IPS-11a (cell line): Measurements from ENCODE around the gene NDFIP2.
"Not testable (repeated sequence)": the region's sequence is repeated elsewhere in the genome, so short reads cannot be mapped to it uniquely, and the experiment has no call there.

Experiments
- H3K4me3 ChIP-seq: one replicate; pipeline ENCODE4 v1.5.1; 2013; ENCODE audit warnings: low read depth, low read length, control low read depth

NDFIP2 gene

DNA sequence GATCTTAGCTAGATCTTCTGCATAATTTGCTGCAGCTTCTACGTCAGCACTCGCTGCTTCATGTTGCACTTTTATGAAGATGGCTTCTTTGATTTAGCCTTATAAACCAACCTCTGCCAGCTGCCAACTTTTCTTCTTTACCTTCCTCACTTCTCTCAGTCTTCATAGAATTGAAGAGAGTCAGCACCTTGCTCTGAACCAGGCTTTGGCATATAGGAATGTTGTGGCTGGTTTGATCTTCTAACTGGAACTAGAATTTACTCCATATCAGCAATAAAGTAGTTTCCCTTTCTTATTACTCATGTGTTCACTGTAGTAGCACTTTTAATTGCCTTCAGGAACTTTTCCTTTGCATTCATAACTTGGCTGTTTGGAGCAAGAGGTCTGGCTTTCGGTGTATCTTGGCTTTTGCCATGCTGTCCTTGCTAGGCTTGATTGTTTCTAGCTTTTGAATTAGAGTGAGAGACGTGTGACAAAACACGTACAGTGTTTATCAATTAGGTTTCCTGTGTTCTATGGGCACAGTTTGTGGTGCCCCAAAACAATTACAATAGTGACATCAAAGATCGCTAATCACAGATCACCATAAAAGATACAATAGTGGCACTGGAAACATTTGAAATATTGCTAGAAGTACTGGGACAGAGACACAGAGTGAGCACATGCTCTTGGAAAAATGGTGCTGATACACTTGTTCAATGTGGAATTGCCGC lies 50.7 kb downstream of the NDFIP2 start:
- no peak overlapping the region for H3K4me3 ChIP-seq

GRCh38 chr13:79532576-79532975 lies 51.6 kb downstream of the NDFIP2 start:
- no peak overlapping the region for H3K4me3 ChIP-seq

DNA sequence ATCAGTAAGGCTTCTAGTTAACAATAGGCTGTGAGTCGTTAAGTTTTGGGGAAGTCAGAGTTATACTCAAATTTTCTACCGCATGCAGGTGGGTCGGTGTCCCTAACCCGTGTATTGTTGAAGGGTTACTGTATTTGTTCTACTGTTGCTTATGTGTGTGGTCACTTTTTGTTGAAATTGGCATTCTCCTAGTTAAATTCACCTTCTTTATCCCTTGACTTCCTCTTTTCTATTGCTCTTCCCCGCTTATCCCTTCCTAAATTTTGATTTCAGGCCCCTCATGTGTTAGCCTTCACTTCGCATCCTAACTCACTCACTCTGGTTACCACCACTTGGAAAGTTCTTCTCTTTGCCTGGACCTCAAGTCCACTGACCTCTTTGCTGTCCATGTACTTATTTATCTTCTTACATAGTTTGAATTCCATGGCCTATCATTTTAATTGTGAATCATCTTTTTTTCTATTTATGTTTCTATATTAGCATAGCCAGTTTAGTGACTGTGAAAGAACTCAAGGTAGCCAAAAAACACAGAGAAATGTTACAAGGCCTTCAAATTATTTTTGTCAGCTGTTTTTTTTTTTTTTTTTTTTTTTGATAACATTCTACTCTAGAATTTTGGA lies 52.9 kb downstream of the NDFIP2 start:
- H3K4me3 ChIP-seq = no peak overlapping the region

DNA sequence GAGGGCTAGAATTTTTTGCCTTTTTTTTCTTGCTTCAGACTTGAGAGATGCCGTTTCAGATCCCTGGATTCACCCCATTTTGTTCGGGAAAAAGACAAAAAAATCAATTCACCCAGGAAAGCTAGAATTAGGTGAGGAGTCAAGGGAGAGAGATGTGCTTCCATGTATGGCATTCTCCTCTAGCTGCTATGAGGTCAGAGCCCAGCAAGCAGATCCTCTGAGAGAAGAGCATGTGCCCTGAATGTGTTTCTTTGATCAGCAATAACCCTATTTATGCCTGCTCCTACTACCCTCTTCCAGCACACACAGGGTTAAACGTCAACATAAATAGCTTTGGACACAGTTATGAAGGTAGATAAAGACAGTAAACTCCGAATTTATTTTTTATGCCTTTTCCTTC lies 53.6 kb downstream of the NDFIP2 start:
- H3K4me3 ChIP-seq = no peak overlapping the region

GRCh38 chr13:79538757-79539156 lies 57.8 kb downstream of the NDFIP2 start:
- H3K4me3 ChIP-seq = no peak overlapping the region

GRCh38 chr13:79540504-79540903 lies 59.5 kb downstream of the NDFIP2 start:
- no peak overlapping the region for H3K4me3 ChIP-seq

DNA sequence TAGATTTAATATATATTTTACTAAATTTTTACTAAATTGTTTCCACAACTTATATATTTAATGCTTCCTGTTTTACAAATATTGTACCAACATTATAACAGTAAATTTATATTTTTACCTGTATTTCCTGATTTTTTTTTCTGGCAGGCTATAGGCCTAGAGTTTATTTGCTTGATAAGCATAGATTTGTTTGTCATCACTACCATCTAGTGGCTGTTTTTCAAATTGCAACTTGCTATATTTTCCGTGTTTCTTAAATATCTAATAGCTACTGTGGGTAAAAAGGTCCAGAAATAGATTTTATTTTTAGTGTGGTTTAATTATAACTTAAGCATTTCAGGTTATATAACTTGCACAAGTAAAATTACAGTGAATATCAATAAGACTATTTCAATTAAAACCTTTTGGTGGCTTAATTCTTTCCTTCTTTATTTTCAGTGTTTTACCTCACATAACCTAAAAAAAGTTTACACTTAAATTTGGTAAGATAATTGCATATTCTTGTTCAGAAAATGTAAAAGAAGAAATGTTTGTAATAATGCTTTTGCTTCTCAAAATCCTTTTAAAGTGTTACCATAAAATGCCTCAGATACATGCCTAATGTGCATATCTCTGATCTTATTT lies 60.6 kb downstream of the NDFIP2 start:
- H3K4me3 ChIP-seq = no peak overlapping the region

GRCh38 chr13:79543883-79544282 lies 62.9 kb downstream of the NDFIP2 start:
- H3K4me3 ChIP-seq = no peak overlapping the region

DNA sequence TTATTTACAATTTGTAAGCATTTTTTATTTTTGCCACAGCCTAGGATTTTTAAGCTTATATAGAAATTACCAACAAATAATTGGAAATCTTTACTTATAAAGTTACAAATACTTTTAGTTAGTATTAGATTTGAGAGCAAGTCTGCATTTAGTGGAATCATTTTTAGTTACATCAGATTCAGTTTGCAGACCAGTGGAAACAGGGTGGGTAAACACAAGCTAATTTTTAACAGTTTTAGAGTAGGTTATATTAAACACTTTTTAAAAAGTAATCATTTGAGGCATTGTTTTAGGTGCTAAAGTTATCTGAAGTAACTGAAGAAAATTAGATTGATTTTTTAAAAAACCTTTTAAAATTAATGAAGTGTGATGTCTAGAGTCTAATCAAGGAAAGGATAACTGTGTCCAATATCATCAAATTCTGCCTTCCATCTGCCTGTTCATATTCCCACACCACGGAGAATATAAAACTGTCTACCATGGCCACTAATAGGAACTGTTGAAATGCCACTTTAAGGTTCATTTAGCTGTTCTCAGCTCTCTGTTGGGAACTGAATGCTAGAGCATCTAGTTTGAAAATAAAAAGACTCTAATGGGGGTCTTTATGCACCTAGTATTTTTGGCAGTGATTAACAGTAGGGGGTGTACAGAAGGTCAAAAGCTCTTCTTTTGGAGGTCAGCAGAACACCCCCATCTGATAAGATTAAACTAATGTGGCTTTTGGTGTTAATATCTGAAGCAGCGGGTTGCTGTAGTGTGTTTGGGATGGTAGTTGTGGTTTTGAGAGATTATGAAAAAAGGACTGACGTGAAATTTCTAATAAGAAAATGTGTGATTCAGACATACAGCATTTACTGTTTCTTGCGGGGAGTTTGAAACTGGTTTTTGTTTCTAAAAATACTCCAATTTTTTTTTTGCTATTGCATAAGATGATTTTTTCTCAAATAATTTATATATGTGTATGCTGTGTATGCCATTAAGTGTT lies 66.5 kb downstream of the NDFIP2 start:
- H3K4me3 ChIP-seq = no peak overlapping the region

DNA sequence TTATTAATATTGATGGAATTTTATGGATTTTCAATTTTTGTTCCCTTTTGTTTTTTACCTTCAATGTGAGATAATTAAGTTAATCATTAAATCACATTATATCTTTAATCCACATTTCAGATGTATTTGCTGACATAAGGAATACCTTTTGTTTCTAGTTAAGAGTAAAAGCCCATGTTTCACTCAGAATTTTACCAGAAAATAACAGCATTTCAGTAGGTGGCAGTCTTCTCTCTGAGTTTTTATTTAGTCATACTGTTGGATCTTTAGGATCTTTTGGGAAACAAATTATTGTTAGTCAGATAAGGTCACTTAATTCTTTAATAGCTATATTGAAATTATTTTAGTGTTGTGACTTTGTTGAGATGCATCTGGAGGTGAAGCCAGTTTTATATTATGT lies 67.9 kb downstream of the NDFIP2 start:
- no peak overlapping the region for H3K4me3 ChIP-seq

DNA sequence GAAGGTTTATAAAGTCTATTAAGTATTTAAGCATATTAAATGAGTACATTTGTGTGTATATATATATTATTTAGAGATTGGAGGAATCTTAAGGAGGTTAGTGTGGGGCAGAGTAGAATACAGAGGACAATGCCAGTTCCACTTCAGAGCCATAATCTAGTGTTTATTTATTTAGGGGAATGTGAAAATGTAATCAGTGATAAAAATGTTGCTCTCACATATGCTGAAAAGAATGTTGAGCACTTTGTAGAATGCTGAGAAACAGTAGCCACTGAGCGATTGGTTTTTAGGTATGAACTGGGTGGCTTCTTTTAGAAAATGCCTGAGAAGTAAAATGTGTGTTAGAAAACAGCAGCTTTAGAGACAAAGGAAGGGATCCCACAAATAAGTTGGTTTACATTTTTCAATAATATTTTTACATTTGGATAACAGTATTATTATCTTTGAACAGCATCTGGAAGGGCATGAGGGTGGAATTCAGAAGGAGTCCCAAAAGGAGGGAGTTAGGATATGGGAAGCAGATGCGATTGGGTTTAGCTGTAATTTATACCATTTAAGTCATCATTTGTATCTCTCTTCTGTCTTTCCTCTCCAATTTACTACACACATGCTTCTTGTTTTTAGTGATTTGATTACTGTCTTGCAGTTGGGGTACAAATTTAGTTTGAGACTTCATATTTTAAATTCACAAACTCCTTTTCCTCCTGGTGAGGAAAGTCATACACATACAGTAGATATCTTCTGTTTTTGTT lies 68.6 kb downstream of the NDFIP2 start:
- H3K4me3 ChIP-seq = no peak overlapping the region

- H3K4me3 ChIP-seq = no peak overlapping the region
Observed at GRCh38 chr13:79557666-79558065, 76.7 kb downstream of the NDFIP2 start.

DNA sequence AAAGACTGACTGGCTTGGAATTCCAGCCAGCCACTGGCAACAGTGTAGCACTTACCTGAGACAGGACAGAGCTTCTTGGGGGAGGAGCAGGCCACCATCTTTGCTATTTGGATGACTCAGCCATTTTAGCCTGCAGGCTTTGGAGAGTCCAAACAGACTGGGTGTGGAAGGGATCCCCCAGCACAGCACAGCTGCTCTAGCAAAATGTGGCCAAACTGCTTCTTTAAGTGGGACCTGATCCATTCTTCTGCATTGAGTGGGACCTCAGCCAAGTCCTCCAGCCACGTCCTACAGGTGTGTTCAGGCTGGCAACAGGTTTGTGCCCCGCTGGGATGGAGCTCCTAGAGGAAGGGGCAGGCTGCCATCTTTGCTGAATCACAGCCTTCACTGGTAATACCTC lies 80.0 kb downstream of the NDFIP2 start:
- no peak overlapping the region for H3K4me3 ChIP-seq

- H3K4me3 ChIP-seq = no peak overlapping the region
Observed at GRCh38 chr13:79562557-79562956, 81.6 kb downstream of the NDFIP2 start.

DNA sequence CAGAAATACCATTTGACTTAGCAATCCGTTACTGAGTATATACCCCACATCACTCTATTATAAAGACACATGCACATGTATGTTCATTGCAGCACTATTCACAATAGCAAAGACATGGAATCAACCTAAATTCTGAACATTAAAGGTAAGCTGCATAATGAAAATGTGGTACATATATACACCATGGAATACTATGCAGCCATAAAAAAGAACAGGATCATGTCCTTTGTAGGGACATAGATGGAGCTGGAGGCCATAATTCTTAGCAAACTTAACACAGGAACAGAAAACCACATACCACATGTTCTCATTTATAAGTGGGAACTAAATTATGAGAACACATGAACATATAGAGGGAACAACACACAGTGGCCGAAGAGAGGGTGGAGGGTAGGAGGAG lies 85.2 kb downstream of the NDFIP2 start:
- no peak overlapping the region for H3K4me3 ChIP-seq

DNA sequence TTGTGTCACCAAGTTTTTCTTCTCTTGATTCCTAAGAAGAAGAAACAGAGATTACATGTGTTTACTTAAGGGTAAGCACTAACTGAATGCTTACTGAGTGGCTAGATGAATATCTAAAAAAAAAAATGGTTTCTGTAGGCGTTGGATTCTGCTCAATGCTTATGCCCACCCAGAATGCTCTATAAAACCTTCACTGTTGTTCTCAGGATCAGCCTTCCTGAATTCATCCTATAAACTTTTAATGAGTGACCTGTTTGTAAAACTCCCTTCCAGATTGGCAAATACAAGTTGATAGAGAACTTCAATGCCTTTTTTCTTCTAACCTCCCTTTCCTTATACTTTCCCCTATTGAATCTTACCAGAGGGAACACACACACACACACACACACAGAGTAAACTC lies 90.2 kb downstream of the NDFIP2 start:
- no peak overlapping the region for H3K4me3 ChIP-seq

DNA sequence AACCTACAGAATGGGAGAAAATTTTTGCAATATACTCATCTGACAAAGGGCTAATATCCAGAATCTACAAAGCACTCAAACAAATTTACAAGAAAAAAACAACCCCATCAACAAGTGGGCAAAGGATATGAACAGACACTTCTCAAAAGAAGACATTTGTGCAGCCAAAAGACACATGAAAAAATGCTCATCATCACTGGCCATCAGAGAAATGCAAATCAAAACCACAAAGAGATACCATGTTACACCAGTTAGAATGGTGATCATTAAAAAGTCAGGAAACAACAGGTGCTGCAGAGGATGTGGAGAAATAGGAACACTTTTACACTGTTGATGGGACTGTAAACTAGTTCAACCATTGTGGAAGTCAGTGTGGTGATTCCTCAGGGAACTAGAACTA lies 92.9 kb downstream of the NDFIP2 start:
- not testable (repeated sequence) for H3K4me3 ChIP-seq

DNA sequence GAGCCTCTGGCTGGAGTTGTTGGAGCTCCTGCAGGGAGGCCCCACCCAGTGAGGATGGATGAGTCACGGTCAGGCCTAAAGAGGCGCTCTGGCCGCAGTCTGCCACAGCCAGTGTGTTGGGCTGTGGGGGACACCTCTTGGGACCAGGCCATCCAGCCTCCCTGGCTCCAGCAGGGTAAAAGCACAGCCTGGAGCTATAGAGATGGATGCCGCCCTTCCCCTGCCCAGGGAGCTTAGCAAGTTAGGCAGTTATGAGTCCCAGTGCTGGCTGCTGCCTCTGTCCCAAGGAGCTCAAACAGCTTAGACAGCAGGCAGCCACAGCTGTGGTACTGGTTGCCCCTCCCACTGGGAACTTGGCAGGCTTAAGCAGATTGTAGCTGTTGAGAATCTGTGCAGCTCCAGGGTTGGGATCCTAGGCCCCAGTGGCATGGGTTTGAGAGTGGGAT lies 100.9 kb downstream of the NDFIP2 start:
- H3K4me3 ChIP-seq = no peak overlapping the region

DNA sequence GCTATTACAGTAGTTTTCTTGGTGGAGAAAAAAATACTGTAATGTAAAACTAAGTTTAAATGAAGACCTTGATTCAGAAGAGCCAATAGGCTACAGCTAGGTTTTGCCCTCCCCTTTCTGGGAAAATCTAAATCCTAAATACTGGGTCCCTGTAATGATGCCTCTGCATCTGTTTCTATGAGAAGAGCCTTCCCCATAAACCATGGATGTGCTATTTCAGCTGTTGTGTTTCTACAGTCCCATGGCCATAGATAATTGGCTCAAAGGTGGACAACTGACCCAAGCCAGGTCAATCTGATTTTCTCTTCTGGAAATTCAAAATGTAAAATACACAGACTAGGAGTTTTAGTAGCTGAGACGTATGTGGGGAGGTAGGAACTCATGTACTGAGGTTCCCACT lies 101.9 kb downstream of the NDFIP2 start:
- H3K4me3 ChIP-seq = no peak overlapping the region

DNA sequence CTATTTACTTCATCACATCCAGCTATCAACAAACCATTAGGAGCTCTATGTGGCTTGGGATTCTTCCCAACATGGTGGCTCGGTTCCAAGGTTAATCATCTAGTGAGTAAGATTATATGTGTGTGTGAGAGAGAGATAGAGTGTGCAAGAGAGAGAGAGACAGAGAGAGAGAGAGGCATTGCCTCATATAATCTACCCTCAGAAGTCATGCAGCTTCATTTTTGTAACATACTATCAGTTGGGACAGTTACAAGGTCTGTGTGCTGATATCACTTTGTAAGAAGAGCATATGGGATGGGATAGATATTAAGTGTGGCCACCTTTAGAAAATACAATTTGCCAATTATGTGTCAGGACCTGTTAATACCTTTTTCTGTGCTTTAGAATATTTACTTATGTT lies 104.1 kb downstream of the NDFIP2 start:
- no peak overlapping the region for H3K4me3 ChIP-seq
